ENCODE data around the gene FAR2. TPM values are rescaled to one million over a fixed set of nuclear protein-coding genes. Genes with fewer than 3 reads are reported as not detected.
"Not testable (repeated sequence)": the region's sequence is repeated elsewhere in the genome, so short reads cannot be mapped to it uniquely, and the experiment has no call there.

The FAR2 gene
- total RNA-seq, 1 donor from 2014 or later: 7.2 TPM

- Mint-ChIP-seq H3K4me3 (no peak overlapping the region), H3K4me1 (no peaks in the 10 kb centered on the region), H3K27me3 (ENCODE audit: low read depth) (no peaks in the 10 kb centered on the region), H3K36me3 (peaks cover 2% of the 10 kb centered on the region), H3K27ac (no peak overlapping the region), H3K9me3 (peaks cover 3% of the 10 kb centered on the region)
- TF ChIP-seq, protein P1, sequence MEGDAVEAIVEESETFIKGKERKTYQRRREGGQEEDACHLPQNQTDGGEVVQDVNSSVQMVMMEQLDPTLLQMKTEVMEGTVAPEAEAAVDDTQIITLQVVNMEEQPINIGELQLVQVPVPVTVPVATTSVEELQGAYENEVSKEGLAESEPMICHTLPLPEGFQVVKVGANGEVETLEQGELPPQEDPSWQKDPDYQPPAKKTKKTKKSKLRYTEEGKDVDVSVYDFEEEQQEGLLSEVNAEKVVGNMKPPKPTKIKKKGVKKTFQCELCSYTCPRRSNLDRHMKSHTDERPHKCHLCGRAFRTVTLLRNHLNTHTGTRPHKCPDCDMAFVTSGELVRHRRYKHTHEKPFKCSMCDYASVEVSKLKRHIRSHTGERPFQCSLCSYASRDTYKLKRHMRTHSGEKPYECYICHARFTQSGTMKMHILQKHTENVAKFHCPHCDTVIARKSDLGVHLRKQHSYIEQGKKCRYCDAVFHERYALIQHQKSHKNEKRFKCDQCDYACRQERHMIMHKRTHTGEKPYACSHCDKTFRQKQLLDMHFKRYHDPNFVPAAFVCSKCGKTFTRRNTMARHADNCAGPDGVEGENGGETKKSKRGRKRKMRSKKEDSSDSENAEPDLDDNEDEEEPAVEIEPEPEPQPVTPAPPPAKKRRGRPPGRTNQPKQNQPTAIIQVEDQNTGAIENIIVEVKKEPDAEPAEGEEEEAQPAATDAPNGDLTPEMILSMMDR (IDR thresholded peaks at IDR 0.05; ENCODE audit: unreplicated experiment): no peak
- no peak for DNase-seq (ENCODE audit: low spot score in 2 of 2, unreplicated experiment in 2 of 2)
Measured at GRCh38 chr12:29164477-29165393, 15.7 kb downstream of the FAR2 start.

DNA sequence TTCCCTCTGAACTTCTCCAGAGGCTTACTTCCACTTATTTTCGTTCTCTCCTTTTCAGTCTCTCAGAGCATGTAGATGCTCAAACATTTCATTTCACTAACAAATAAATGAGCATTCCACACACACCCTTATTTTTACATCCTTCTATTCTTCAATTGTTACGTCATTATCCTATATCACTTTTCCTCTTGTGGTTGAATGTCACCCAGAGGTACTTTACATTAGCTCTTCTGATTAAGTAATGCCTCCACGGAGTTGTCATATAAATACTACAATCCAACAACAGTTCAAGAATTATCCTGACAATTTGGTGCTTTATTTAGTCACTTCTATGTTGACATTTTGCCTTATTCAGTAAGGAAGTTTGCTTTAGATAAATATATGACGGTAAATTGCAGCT, 18.4 kb downstream of the FAR2 start:
- Mint-ChIP-seq H3K4me1 (no peaks in the 10 kb centered on the region), H3K27me3 (ENCODE audit: low read depth) (no peaks in the 10 kb centered on the region), H3K4me3 (no peak overlapping the region), H3K9me3 (peaks cover 5% of the 10 kb centered on the region), H3K27ac (no peak overlapping the region), H3K36me3 (peaks cover 8% of the 10 kb centered on the region)
- DNase-seq (ENCODE audit: low spot score in 2 of 2, unreplicated experiment in 2 of 2): no peak
- TF ChIP-seq, protein P1 (IDR thresholded peaks at IDR 0.05; ENCODE audit: unreplicated experiment): no peak

DNA sequence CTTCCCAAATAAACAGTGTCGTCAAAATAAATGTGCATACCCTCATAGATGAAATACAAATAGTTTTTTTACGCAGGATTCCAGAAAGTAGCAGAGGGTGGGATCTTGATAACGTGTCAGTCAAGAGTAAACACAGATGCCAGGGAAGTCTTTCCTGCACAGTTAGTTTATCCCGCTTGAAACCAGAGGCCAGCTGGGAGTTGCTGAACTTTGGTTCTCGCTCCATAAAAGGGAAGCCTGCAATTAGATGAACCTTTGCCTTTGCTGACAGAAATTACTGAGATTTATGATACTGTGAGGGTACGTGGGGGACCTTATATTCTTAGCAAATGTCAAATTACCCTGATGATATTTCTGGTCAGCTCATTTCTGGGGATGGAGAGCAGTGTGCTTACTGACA, 18.9 kb downstream of the FAR2 start:
- no peak for DNase-seq (ENCODE audit: low spot score in 2 of 2, unreplicated experiment in 2 of 2)
- H3K27ac Mint-ChIP-seq: no peak overlapping the region
- H3K4me1 Mint-ChIP-seq: no peaks in the 10 kb centered on the region
- H3K36me3 Mint-ChIP-seq: peaks cover 9% of the 10 kb centered on the region
- TF ChIP-seq, protein P1 (IDR thresholded peaks at IDR 0.05; ENCODE audit: unreplicated experiment): no peak
- no peak overlapping the region for H3K4me3 Mint-ChIP-seq
- H3K9me3 Mint-ChIP-seq: peaks cover 6% of the 10 kb centered on the region
- no peaks in the 10 kb centered on the region for H3K27me3 Mint-ChIP-seq (ENCODE audit: low read depth)

GRCh38 chr12:29169978-29170377, 20.9 kb downstream of the FAR2 start:
- H3K36me3 Mint-ChIP-seq; H3K9me3 Mint-ChIP-seq; DNase-seq (ENCODE audit: low spot score in 2 of 2, unreplicated experiment in 2 of 2); H3K4me3 Mint-ChIP-seq; H3K27ac Mint-ChIP-seq; H3K27me3 Mint-ChIP-seq (ENCODE audit: low read depth); H3K4me1 Mint-ChIP-seq: not testable (repeated sequence)

- peaks cover 11% of the 10 kb centered on the region for H3K9me3 Mint-ChIP-seq
- not testable (repeated sequence) for DNase-seq (ENCODE audit: low spot score in 2 of 2, unreplicated experiment in 2 of 2); H3K27me3 Mint-ChIP-seq (ENCODE audit: low read depth)
Measured at GRCh38 chr12:29170478-29171084, 21.5 kb downstream of the FAR2 start.

DNA sequence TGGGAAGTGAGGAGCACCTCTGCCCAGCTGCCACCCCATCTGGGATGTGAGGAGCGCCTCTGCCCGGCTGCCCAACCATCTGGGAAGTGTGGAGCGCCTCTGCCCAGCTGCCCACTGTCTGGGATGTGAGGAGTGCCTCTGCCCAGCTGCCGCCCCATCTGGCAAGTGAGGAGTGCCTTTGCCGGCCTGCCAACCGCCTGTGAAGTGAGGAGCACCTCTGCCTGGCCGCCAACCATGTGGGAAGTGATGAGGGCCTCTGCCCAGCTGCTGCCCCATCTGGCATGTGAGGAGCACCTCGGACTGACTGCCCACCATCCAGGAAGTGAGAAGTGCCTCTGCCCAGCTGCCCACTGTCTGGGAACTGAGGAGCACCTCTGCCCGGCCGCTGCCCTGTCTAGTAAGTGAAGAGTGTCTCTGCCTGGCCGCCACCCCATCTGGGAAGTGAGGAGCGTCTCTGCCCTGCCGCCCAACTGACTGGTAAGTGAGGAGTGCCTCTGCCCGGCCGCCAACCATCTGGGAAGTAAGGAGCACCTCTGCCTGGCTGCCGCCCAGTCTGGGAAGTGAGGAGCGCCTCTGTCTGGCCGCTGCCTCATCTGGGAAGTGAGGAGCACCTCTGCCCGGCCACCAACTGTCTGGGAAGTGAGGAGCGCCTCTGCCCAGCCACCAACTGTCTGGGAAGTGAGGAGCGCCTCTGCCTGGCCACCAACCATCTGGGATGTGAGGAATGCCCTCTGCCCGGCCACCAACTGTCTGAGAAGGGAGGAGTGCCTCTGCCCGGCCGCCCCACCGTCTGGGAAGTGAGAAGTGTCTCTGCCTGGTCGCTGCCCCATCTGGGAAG, 22.6 kb downstream of the FAR2 start:
- H3K4me3 Mint-ChIP-seq: no peak overlapping the region
- no peaks in the 10 kb centered on the region for H3K4me1 Mint-ChIP-seq
- no peak overlapping the region for H3K27ac Mint-ChIP-seq
- TF ChIP-seq, protein P1 (IDR thresholded peaks at IDR 0.05; ENCODE audit: unreplicated experiment): no peak
- no peak for DNase-seq (ENCODE audit: low spot score in 2 of 2, unreplicated experiment in 2 of 2)
- H3K9me3 Mint-ChIP-seq: peaks cover 12% of the 10 kb centered on the region
- peaks cover 9% of the 10 kb centered on the region for H3K36me3 Mint-ChIP-seq
- no peaks in the 10 kb centered on the region for H3K27me3 Mint-ChIP-seq (ENCODE audit: low read depth)

More at GRCh38 chr12:29170478-29171084, 21.5 kb downstream of the FAR2 start:
- not testable (repeated sequence) for H3K36me3 Mint-ChIP-seq, H3K4me1 Mint-ChIP-seq, H3K4me3 Mint-ChIP-seq, H3K27ac Mint-ChIP-seq

All from mesothelial cell of epicardium (in vitro differentiated cells).